ENCODE measurements around the gene UQCC5. TPM values are rescaled to one million over a fixed set of nuclear protein-coding genes. Genes with fewer than 3 reads are reported as not detected.

UQCC5 gene
- total RNA-seq, 1 experiment from 2014 or later = 37.8 TPM

- no peak for TF ChIP-seq FOXP4 (CRISPR knock-in tag; IDR thresholded peaks at IDR 0.05)
- TF ChIP-seq ZBTB21 (CRISPR knock-in tag; IDR thresholded peaks at IDR 0.05; ENCODE audit: borderline replicate concordance) = no peak
- TF ChIP-seq FOXK1 (CRISPR knock-in tag; IDR thresholded peaks at IDR 0.05) = no peak
- TF ChIP-seq ZNF121 (CRISPR knock-in tag; IDR thresholded peaks at IDR 0.05) = no peak
- TF ChIP-seq SMAD3 (CRISPR knock-in tag; IDR thresholded peaks at IDR 0.05; ENCODE audit: borderline replicate concordance) = no peak
- no peak for TF ChIP-seq ZNF317 (CRISPR knock-in tag; IDR thresholded peaks at IDR 0.05; ENCODE audit: borderline replicate concordance, low read depth)
- no peak for TF ChIP-seq ZNF138 (CRISPR knock-in tag; conservative IDR thresholded peaks at IDR 0.05)
Measured at GRCh38 chr3:52558436-52558835, 22.0 kb downstream of the UQCC5 start (continued).

GRCh38 chr3:52561028-52561747, 24.8 kb downstream of the UQCC5 start:
- POLR2A ChIA-PET = no interaction called here
- peaks cover 10% of the 10 kb centered on the region for H3K4me1 Mint-ChIP-seq
- H3K27ac Mint-ChIP-seq = no peak overlapping the region
- DNase-seq (ENCODE audit: low spot score) (no peak), ATAC-seq (no peak)
- H3K9me3 Mint-ChIP-seq = no peaks in the 10 kb centered on the region
- H3K27me3 Mint-ChIP-seq (ENCODE audit: low read depth) = no peaks in the 10 kb centered on the region
- peaks cover 30% of the 10 kb centered on the region for H3K36me3 Mint-ChIP-seq
- no peak overlapping the region for H3K4me3 Mint-ChIP-seq
- CTCF ChIA-PET = interaction anchor here (1.0 kb wide), 1 partner anchor 173 kb away, joined by 3 read pairs; no protein-coding TSS in a partner anchor
- no peak for TF ChIP-seq ZNF281 (CRISPR knock-in tag; IDR thresholded peaks at IDR 0.05)
- TF ChIP-seq USF2 (CRISPR knock-in tag; IDR thresholded peaks at IDR 0.05) = no peak
- TF ChIP-seq GABPB1 (CRISPR knock-in tag; IDR thresholded peaks at IDR 0.05) = no peak
- no peak for TF ChIP-seq ZNF416 (CRISPR knock-in tag; IDR thresholded peaks at IDR 0.05)
- TF ChIP-seq ZNF317 (CRISPR knock-in tag; IDR thresholded peaks at IDR 0.05; ENCODE audit: borderline replicate concordance, low read depth) = no peak

- ChIA-PET POLR2A (no interaction called here), CTCF (no interaction called here)
- Mint-ChIP-seq H3K27ac (no peak overlapping the region), H3K9me3 (no peaks in the 10 kb centered on the region), H3K36me3 (peaks cover 22% of the 10 kb centered on the region), H3K27me3 (ENCODE audit: low read depth) (no peaks in the 10 kb centered on the region), H3K4me3 (no peak overlapping the region), H3K4me1 (no peaks in the 10 kb centered on the region)
- ATAC-seq (no peak), DNase-seq (ENCODE audit: low spot score) (no peak)
- TF ChIP-seq GRHL2 (CRISPR knock-in tag; IDR thresholded peaks at IDR 0.05; ENCODE audit: insufficient replicate concordance, severe bottlenecking) (no peak), ZNF232 (CRISPR knock-in tag; IDR thresholded peaks at IDR 0.05) (no peak), NFE2L1 (CRISPR knock-in tag; IDR thresholded peaks at IDR 0.05) (no peak), MAX (CRISPR knock-in tag; IDR thresholded peaks at IDR 0.05) (no peak), ZBTB21 (CRISPR knock-in tag; IDR thresholded peaks at IDR 0.05; ENCODE audit: borderline replicate concordance) (no peak), AR (CRISPR knock-in tag; IDR thresholded peaks at IDR 0.05) (no peak), ZNF317 (CRISPR knock-in tag; IDR thresholded peaks at IDR 0.05; ENCODE audit: borderline replicate concordance, low read depth) (no peak), ZNF416 (CRISPR knock-in tag; IDR thresholded peaks at IDR 0.05) (no peak), NR2C2 (CRISPR knock-in tag; IDR thresholded peaks at IDR 0.05) (no peak), CREM (CRISPR knock-in tag; IDR thresholded peaks at IDR 0.05) (no peak), JUN (CRISPR knock-in tag; IDR thresholded peaks at IDR 0.05) (no peak), ZNF671 (CRISPR knock-in tag; IDR thresholded peaks at IDR 0.05) (no peak), FOXP4 (CRISPR knock-in tag; IDR thresholded peaks at IDR 0.05) (no peak)
Measured at GRCh38 chr3:52563984-52564383, 27.6 kb downstream of the UQCC5 start.
